Common myeloid progenitor, CD34-positive (primary cell): ENCODE measurements around the gene HS3ST1.

ENCODE experiments used
- CTCF ChIA-PET: fragments of 350-600 bp; sonication (Branson Sonifier 250); formaldehyde crosslinking; loops from one replicate; lab custom pipeline; 2021; ENCODE audit warnings: antibody characterized with exemption; lab: Charles Lee
- POLR2A ChIA-PET: fragments of 350-600 bp; sonication (Branson Sonifier 250); formaldehyde crosslinking; loops from one replicate; lab custom pipeline; 2021; ENCODE audit warnings: antibody characterized with exemption; lab: Charles Lee
- DNase-seq, 3 donors: peaks; one replicate each; pipeline versions ENCODE4 v3.0.0 to v3.0.0-alpha.2; 2013
- H3K27ac ChIP-seq, 2 experiments: 1 replicate in 1 of 2; 2 replicates in 1 of 2; pipeline ENCODE4 v1.7.0; 2013; ENCODE audit warnings: inconsistent platforms in 2 of 2, low read length in 2 of 2, mild to moderate bottlenecking in 2 of 2, low read depth in 1 of 2, moderate library complexity in 1 of 2; ENCODE audit not compliant: severe bottlenecking in 2 of 2, insufficient read depth in 1 of 2, poor library complexity in 1 of 2
- H3K27me3 ChIP-seq, 5 experiments: replicated peaks in 2 of 5; 1 replicate in 3 of 5; 2 replicates in 2 of 5; pipeline versions ENCODE4 v1.6.1 to v1.7.0; 2013; ENCODE audit warnings: low read length in 4 of 5, mild to moderate bottlenecking in 2 of 5, moderate library complexity in 2 of 5, inconsistent platforms in 1 of 5; ENCODE audit not compliant: insufficient read depth in 5 of 5, control insufficient read depth in 4 of 5
- H3K36me3 ChIP-seq, 4 experiments: 1 replicate in 2 of 4; 2 replicates in 2 of 4; pipeline versions ENCODE4 v1.6.1 to v1.7.0; 2013; ENCODE audit warnings: low read length in 3 of 4, control low read depth in 1 of 4, mild to moderate bottlenecking in 1 of 4; ENCODE audit not compliant: control insufficient read depth in 4 of 4, insufficient read depth in 4 of 4
- H3K4me1 ChIP-seq, 4 experiments: 1 replicate in 3 of 4; 2 replicates in 1 of 4; pipeline versions ENCODE4 v1.6.1 to v1.7.1; 2013; ENCODE audit warnings: low read length in 3 of 4, mild to moderate bottlenecking in 3 of 4, control low read depth in 1 of 4, inconsistent platforms in 1 of 4, moderate library complexity in 1 of 4; ENCODE audit not compliant: control insufficient read depth in 4 of 4, insufficient read depth in 4 of 4; ENCODE audit errors: control extremely low read depth in 1 of 4
- H3K4me3 ChIP-seq, 7 experiments: 1 replicate in 4 of 7; 2 replicates in 3 of 7; pipeline versions ENCODE4 v1.5.1 to v1.7.0; 2013; ENCODE audit warnings: mild to moderate bottlenecking in 7 of 7, low read length in 6 of 7, moderate library complexity in 6 of 7, inconsistent platforms in 2 of 7, low read depth in 2 of 7, control low read depth in 1 of 7; ENCODE audit not compliant: insufficient read depth in 4 of 7, control insufficient read depth in 1 of 7; ENCODE audit errors: extremely low read depth in 1 of 7
- H3K9me3 ChIP-seq, 5 experiments: 1 replicate in 4 of 5; 2 replicates in 1 of 5; pipeline versions ENCODE4 v1.6.1 to v1.7.1; 2013; ENCODE audit warnings: low read length in 4 of 5, mild to moderate bottlenecking in 2 of 5, inconsistent platforms in 1 of 5, low read depth in 1 of 5, moderate library complexity in 1 of 5; ENCODE audit not compliant: control insufficient read depth in 4 of 5, insufficient read depth in 2 of 5; ENCODE audit errors: control extremely low read depth in 1 of 5
- WGBS: methylation state at CpG from one replicate; pipeline ENCODE4 v1.1.5; 2013; ENCODE audit not compliant: insufficient coverage; 5-methylcytosine and 5-hydroxymethylcytosine counted together

Gene HS3ST1

GRCh38 chr4:11455201-11455835 lies 26.6 kb upstream of the HS3ST1 start:
- Histone ChIP-seq H3K9me3 (peaks cover 0 to 9% (median 2%) of the 10 kb centered on the region in 5 experiments), H3K27me3 (no peaks in the 10 kb centered on the region), H3K36me3 (no peaks in the 10 kb centered on the region), H3K27ac (no peak overlapping the region), H3K4me1 (peaks cover 0 to 7% (median 0%) of the 10 kb centered on the region in 4 experiments), H3K4me3 (no peak overlapping the region)
- ChIA-PET CTCF (no interaction called here), POLR2A (no interaction called here)
- no peak for DNase-seq
- 93% methylated on average over 4 of the region's 5 CpGs for WGBS

GRCh38 chr4:11451716-11452115 lies 23.0 kb upstream of the HS3ST1 start:
- Histone ChIP-seq H3K4me1 (no peaks in the 10 kb centered on the region), H3K27me3 (no peaks in the 10 kb centered on the region), H3K27ac (no peak overlapping the region), H3K4me3 (no peak overlapping the region), H3K36me3 (no peaks in the 10 kb centered on the region), H3K9me3 (no peaks in the 10 kb centered on the region)
- ChIA-PET POLR2A (no interaction called here), CTCF (interaction anchor here (1.2 kb wide), 1 partner anchor 12 kb away, joined by 3 read pairs; no protein-coding TSS in a partner anchor)
- DNase-seq = no peak
- WGBS = 100% methylated on average over 1 of the region's 1 CpG

- Histone ChIP-seq H3K9me3 (no peaks in the 10 kb centered on the region), H3K4me1 (peaks cover 0 to 3% (median 0%) of the 10 kb centered on the region in 4 experiments), H3K27me3 (no peaks in the 10 kb centered on the region), H3K36me3 (no peaks in the 10 kb centered on the region), H3K27ac (no peak overlapping the region), H3K4me3 (no peak overlapping the region)
- CTCF ChIA-PET = interaction anchor here (0.8 to 1.3 kb wide), 2 partner anchors 30 to 178 kb away, joined by 3 read pairs; no protein-coding TSS in a partner anchor
- no peak for DNase-seq
- POLR2A ChIA-PET = interaction anchor here (0.6 kb wide), 1 partner anchor 15 kb away, joined by 4 read pairs; no protein-coding TSS in a partner anchor
These were observed 17.6 kb upstream of the HS3ST1 start for GRCh38 chr4:11446155-11446811.

- POLR2A ChIA-PET = no interaction called here
These were observed 12.5 kb upstream of the HS3ST1 start for GRCh38 chr4:11441194-11441556.

GRCh38 chr4:11440481-11441193 lies 11.9 kb upstream of the HS3ST1 start:
- Histone ChIP-seq H3K9me3 (no peaks in the 10 kb centered on the region), H3K27me3 (no peaks in the 10 kb centered on the region), H3K4me3 (no peak overlapping the region), H3K27ac (no peak overlapping the region), H3K36me3 (no peaks in the 10 kb centered on the region), H3K4me1 (peaks cover 0 to 22% (median 1%) of the 10 kb centered on the region in 4 experiments)
- DNase-seq = no peak
- POLR2A ChIA-PET = no interaction called here
- 97% methylated on average over 4 of the region's 4 CpGs for WGBS
- CTCF ChIA-PET = interaction anchor here (0.9 kb wide), 1 partner anchor 11 kb away, joined by 3 read pairs; no protein-coding TSS in a partner anchor

More at GRCh38 chr4:11441194-11441556, 12.5 kb upstream of the HS3ST1 start:
- 100% methylated on average over 1 of the region's 1 CpG for WGBS
- Histone ChIP-seq H3K27me3 (no peaks in the 10 kb centered on the region), H3K27ac (no peak overlapping the region), H3K36me3 (no peaks in the 10 kb centered on the region), H3K4me3 (no peak overlapping the region), H3K9me3 (no peaks in the 10 kb centered on the region), H3K4me1 (peaks cover 0 to 19% (median 1%) of the 10 kb centered on the region in 4 experiments)
- no peak for DNase-seq
- CTCF ChIA-PET = no interaction called here

GRCh38 chr4:11439836-11440235 lies 11.1 kb upstream of the HS3ST1 start:
- no peak overlapping the region for H3K27ac ChIP-seq
- H3K27me3 ChIP-seq = no peaks in the 10 kb centered on the region
- no peak for DNase-seq
- H3K9me3 ChIP-seq = no peaks in the 10 kb centered on the region
- H3K4me3 ChIP-seq = no peak overlapping the region
- 69% methylated on average over 2 of the region's 2 CpGs for WGBS
- H3K4me1 ChIP-seq = peaks cover 0 to 22% (median 1%) of the 10 kb centered on the region in 4 experiments
- no peaks in the 10 kb centered on the region for H3K36me3 ChIP-seq
- CTCF ChIA-PET = interaction anchor here (0.9 kb wide), 1 partner anchor 12 kb away, joined by 3 read pairs; no protein-coding TSS in a partner anchor
- POLR2A ChIA-PET = no interaction called here
